Rectal smooth muscle tissue (tissue), 1 donor: ENCODE measurements around the gene PPAT.
"Not testable (repeated sequence)": the region's sequence is repeated elsewhere in the genome, so short reads cannot be mapped to it uniquely, and the experiment has no call there.

Experiments
- H3K27ac ChIP-seq: one replicate; pipeline ENCODE4 v1.7.0; 2013; ENCODE audit warnings: low read depth, low read length, inconsistent platforms
- H3K27me3 ChIP-seq: one replicate; pipeline ENCODE4 v1.7.0; 2013; ENCODE audit warnings: low read length; ENCODE audit not compliant: control insufficient read depth, insufficient read depth
- H3K36me3 ChIP-seq: one replicate; pipeline ENCODE4 v1.7.0; 2013; ENCODE audit warnings: low read length; ENCODE audit not compliant: control insufficient read depth, insufficient read depth
- H3K4me1 ChIP-seq: one replicate; pipeline ENCODE4 v1.7.0; 2013; ENCODE audit warnings: low read length; ENCODE audit not compliant: control insufficient read depth, insufficient read depth
- H3K4me3 ChIP-seq: one replicate; pipeline ENCODE4 v1.7.0; 2013; ENCODE audit warnings: low read length
- H3K9ac ChIP-seq: one replicate; pipeline ENCODE4 v1.7.0; 2013; ENCODE audit warnings: low read length

Gene PPAT

DNA sequence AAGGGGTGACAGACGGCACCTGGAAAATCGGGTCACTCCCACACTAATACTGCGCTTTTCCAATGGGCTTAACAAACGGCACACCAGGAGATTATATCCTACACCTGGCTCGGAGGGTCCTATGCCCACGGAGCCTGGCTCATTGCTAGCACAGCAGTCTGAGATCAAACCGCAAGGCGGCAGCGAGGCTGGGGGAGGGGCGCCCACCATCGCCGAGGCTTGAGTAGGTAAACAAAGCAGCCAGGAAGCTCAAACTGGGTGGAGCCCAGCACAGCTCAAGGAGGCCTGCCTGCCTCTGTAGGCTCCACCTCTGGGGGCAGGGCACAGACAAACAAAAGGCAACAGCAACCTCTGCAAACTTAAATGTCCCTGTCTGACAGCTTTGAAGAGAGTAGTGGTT, 72.4 kb downstream of the PPAT start:
- H3K4me1 ChIP-seq, H3K9ac ChIP-seq, H3K27me3 ChIP-seq, H3K4me3 ChIP-seq, H3K36me3 ChIP-seq, H3K27ac ChIP-seq: not testable (repeated sequence)

- no peak overlapping the region for H3K9ac ChIP-seq
- H3K36me3 ChIP-seq: no peaks in the 10 kb centered on the region
- no peak overlapping the region for H3K27ac ChIP-seq
- no peak overlapping the region for H3K4me3 ChIP-seq
- H3K27me3 ChIP-seq: no peaks in the 10 kb centered on the region
- H3K4me1 ChIP-seq: no peaks in the 10 kb centered on the region
These were observed 75.3 kb downstream of the PPAT start for GRCh38 chr4:56360071-56360470.

DNA sequence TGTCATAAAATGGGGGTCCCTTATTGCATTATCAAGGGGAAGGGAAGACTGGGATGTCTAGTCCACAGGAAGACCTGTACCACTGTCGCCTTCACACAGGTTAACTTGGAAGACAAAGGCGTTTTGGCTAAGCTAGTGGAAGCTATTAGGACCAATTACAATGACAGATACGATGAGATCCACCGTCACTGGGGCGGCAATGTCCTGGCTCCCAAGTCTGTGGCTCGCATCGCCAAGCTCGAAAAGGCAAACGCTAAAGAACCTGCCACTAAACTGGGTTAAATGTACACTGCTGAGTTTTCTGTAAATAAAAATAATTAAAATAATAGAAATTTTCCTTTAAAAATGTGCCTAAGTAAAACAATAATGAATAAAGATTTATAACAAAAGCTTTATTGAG, 78.8 kb downstream of the PPAT start:
- no peak overlapping the region for H3K9ac ChIP-seq
- no peaks in the 10 kb centered on the region for H3K36me3 ChIP-seq
- H3K4me3 ChIP-seq: no peak overlapping the region
- H3K27ac ChIP-seq: no peak overlapping the region
- H3K27me3 ChIP-seq: no peaks in the 10 kb centered on the region
- H3K4me1 ChIP-seq: no peaks in the 10 kb centered on the region

DNA sequence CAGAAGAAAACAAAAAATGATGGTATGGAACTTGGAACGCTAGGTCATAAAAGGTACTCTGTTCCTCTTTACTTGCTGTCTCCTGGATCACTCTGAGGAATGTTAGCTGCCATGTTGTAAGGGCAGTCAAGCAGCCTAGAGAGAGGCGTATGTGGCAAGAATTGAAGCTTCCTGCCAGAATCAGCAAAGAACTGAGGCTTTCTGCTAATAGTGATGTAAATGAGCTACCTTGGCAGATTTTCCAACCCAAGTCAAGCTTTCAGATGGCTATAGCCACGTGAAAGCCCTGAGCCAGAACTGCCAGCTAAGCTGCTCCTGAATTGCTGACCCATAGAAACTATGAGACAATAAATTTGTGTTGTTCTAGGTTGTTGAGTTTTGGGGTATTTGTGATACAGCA, 86.8 kb downstream of the PPAT start:
- H3K4me1 ChIP-seq: no peaks in the 10 kb centered on the region
- no peaks in the 10 kb centered on the region for H3K36me3 ChIP-seq
- no peak overlapping the region for H3K9ac ChIP-seq
- H3K27ac ChIP-seq: no peak overlapping the region
- H3K4me3 ChIP-seq: no peak overlapping the region
- H3K27me3 ChIP-seq: no peaks in the 10 kb centered on the region

- Histone ChIP-seq H3K36me3 (no peaks in the 10 kb centered on the region), H3K27ac (no peak overlapping the region), H3K9ac (no peak overlapping the region), H3K4me3 (no peak overlapping the region), H3K4me1 (no peaks in the 10 kb centered on the region), H3K27me3 (no peaks in the 10 kb centered on the region)
These were observed 90.0 kb downstream of the PPAT start for GRCh38 chr4:56345458-56345857.
